IPS-18a (cell line): ENCODE results near the gene RBPJL.

ENCODE experiments used
- H3K27ac ChIP-seq: one replicate; pipeline ENCODE4 v1.5.1; 2013; ENCODE audit warnings: low read length
- H3K27me3 ChIP-seq: one replicate; pipeline ENCODE4 v1.6.1; 2013; ENCODE audit warnings: mild to moderate bottlenecking, low read length; ENCODE audit not compliant: control insufficient read depth, insufficient read depth
- H3K36me3 ChIP-seq: one replicate; pipeline ENCODE4 v1.6.1; 2013; ENCODE audit warnings: low read depth, low read length; ENCODE audit not compliant: control insufficient read depth
- H3K4me1 ChIP-seq: one replicate; pipeline ENCODE4 v1.6.1; 2013; ENCODE audit warnings: low read depth, low read length; ENCODE audit not compliant: control insufficient read depth
- H3K4me3 ChIP-seq: one replicate; pipeline ENCODE4 v1.5.1; 2013; ENCODE audit warnings: low read length
- H3K9ac ChIP-seq: one replicate; pipeline ENCODE4 v1.6.1; 2013; ENCODE audit warnings: mild to moderate bottlenecking, low read length, moderate library complexity
- H3K9me3 ChIP-seq: one replicate; pipeline ENCODE4 v1.6.1; 2013; ENCODE audit warnings: low read depth, low read length; ENCODE audit not compliant: control insufficient read depth

RBPJL gene

GRCh38 chr20:45282700-45283550, 23.7 kb upstream of the RBPJL start:
- H3K9me3 ChIP-seq = no peaks in the 10 kb centered on the region
- H3K27ac ChIP-seq = no peak overlapping the region
- no peak overlapping the region for H3K9ac ChIP-seq
- no peaks in the 10 kb centered on the region for H3K36me3 ChIP-seq
- H3K4me1 ChIP-seq = no peaks in the 10 kb centered on the region
- H3K4me3 ChIP-seq = no peak overlapping the region
- H3K27me3 ChIP-seq = no peaks in the 10 kb centered on the region

- no peaks in the 10 kb centered on the region for H3K36me3 ChIP-seq
Measured at GRCh38 chr20:45283551-45284057, 23.0 kb upstream of the RBPJL start.

GRCh38 chr20:45288376-45288775, 18.3 kb upstream of the RBPJL start:
- no peak overlapping the region for H3K9ac ChIP-seq
- H3K4me1 ChIP-seq = peaks cover 9% of the 10 kb centered on the region
- no peaks in the 10 kb centered on the region for H3K36me3 ChIP-seq
- no peak overlapping the region for H3K27ac ChIP-seq
- no peak overlapping the region for H3K4me3 ChIP-seq
- peaks cover 23% of the 10 kb centered on the region for H3K27me3 ChIP-seq
- no peaks in the 10 kb centered on the region for H3K9me3 ChIP-seq

More at GRCh38 chr20:45283551-45284057, 23.0 kb upstream of the RBPJL start:
- Histone ChIP-seq H3K9ac (no peak overlapping the region), H3K4me3 (no peak overlapping the region), H3K4me1 (no peaks in the 10 kb centered on the region), H3K9me3 (no peaks in the 10 kb centered on the region), H3K27ac (no peak overlapping the region), H3K27me3 (no peaks in the 10 kb centered on the region)

GRCh38 chr20:45288860-45289259, 17.8 kb upstream of the RBPJL start:
- no peak overlapping the region for H3K4me3 ChIP-seq
- peaks cover 24% of the 10 kb centered on the region for H3K27me3 ChIP-seq
- H3K9me3 ChIP-seq = no peaks in the 10 kb centered on the region

GRCh38 chr20:45289942-45290676, 16.5 kb upstream of the RBPJL start:
- Histone ChIP-seq H3K36me3 (no peaks in the 10 kb centered on the region), H3K9me3 (peaks cover 7% of the 10 kb centered on the region), H3K9ac (no peak overlapping the region), H3K27me3 (peaks cover 33% of the 10 kb centered on the region), H3K4me1 (peaks cover 9% of the 10 kb centered on the region), H3K4me3 (no peak overlapping the region), H3K27ac (no peak overlapping the region)

More at GRCh38 chr20:45288860-45289259, 17.8 kb upstream of the RBPJL start:
- Histone ChIP-seq H3K36me3 (no peaks in the 10 kb centered on the region), H3K9ac (no peak overlapping the region), H3K27ac (no peak overlapping the region), H3K4me1 (peaks cover 9% of the 10 kb centered on the region)

GRCh38 chr20:45290677-45291355, 15.8 kb upstream of the RBPJL start:
- Histone ChIP-seq H3K4me3 (no peak overlapping the region), H3K9me3 (peaks cover 8% of the 10 kb centered on the region), H3K27me3 (peaks cover 33% of the 10 kb centered on the region), H3K9ac (no peak overlapping the region), H3K36me3 (no peaks in the 10 kb centered on the region), H3K27ac (no peak overlapping the region), H3K4me1 (peaks cover 9% of the 10 kb centered on the region)

GRCh38 chr20:45291526-45291925, 15.1 kb upstream of the RBPJL start:
- Histone ChIP-seq H3K4me1 (peaks cover 9% of the 10 kb centered on the region), H3K27me3 (peaks cover 33% of the 10 kb centered on the region), H3K9me3 (peaks cover 8% of the 10 kb centered on the region), H3K36me3 (no peaks in the 10 kb centered on the region), H3K9ac (no peak overlapping the region), H3K4me3 (no peak overlapping the region), H3K27ac (no peak overlapping the region)

- no peaks in the 10 kb centered on the region for H3K36me3 ChIP-seq
- peaks cover 8% of the 10 kb centered on the region for H3K9me3 ChIP-seq
- peak overlapping the region; percentile 58 for H3K4me3 ChIP-seq
- peaks cover 33% of the 10 kb centered on the region for H3K27me3 ChIP-seq
- H3K27ac ChIP-seq = no peak overlapping the region
- no peak overlapping the region for H3K9ac ChIP-seq
- peaks cover 9% of the 10 kb centered on the region for H3K4me1 ChIP-seq
Measured at GRCh38 chr20:45292343-45292742, 14.3 kb upstream of the RBPJL start.

- peaks cover 33% of the 10 kb centered on the region for H3K27me3 ChIP-seq
- no peaks in the 10 kb centered on the region for H3K36me3 ChIP-seq
- peak overlapping the region; percentile 69 for H3K9ac ChIP-seq
- H3K27ac ChIP-seq = no peak overlapping the region
- H3K4me3 ChIP-seq = peak overlapping the region; percentile 58
- peaks cover 9% of the 10 kb centered on the region for H3K4me1 ChIP-seq
- H3K9me3 ChIP-seq = peaks cover 8% of the 10 kb centered on the region
Measured at GRCh38 chr20:45293041-45294002, 13.3 kb upstream of the RBPJL start.

- H3K4me3 ChIP-seq = no peak overlapping the region
- H3K4me1 ChIP-seq = peaks cover 9% of the 10 kb centered on the region
- no peaks in the 10 kb centered on the region for H3K36me3 ChIP-seq
- H3K9me3 ChIP-seq = peaks cover 8% of the 10 kb centered on the region
- H3K27me3 ChIP-seq = peaks cover 33% of the 10 kb centered on the region
- no peak overlapping the region for H3K27ac ChIP-seq
- H3K9ac ChIP-seq = no peak overlapping the region
Measured at GRCh38 chr20:45294003-45294368, 12.7 kb upstream of the RBPJL start.
